Esophagus squamous epithelium (tissue), 4 donors: ENCODE results near the gene AEN.

ENCODE experiments used
- POLR2A ChIP-seq, 4 donors: fragments of 450-650 bp; IDR thresholded peaks; one replicate each; pipeline ENCODE4 v1.6.1; 2017; ENCODE audit warnings: antibody characterized with exemption in 4 of 4, mild to moderate bottlenecking in 4 of 4, moderate library complexity in 3 of 4
- TF ChIP-seq, protein P1 (sequence below), 6 experiments: fragments of 450-650 bp in 4 of 6; fragments of 200-600 bp in 2 of 6; sonication (generic) in 2 of 6; IDR thresholded peaks; one replicate each; pipeline ENCODE4 v1.5.1; 2016 to 2019; ENCODE audit warnings: antibody characterized with exemption in 6 of 6, mild to moderate bottlenecking in 4 of 6, moderate library complexity in 4 of 6

GRCh38 chr15:88579322-88579721 is 41.8 kb upstream of the AEN start:
- TF ChIP-seq, protein P1, sequence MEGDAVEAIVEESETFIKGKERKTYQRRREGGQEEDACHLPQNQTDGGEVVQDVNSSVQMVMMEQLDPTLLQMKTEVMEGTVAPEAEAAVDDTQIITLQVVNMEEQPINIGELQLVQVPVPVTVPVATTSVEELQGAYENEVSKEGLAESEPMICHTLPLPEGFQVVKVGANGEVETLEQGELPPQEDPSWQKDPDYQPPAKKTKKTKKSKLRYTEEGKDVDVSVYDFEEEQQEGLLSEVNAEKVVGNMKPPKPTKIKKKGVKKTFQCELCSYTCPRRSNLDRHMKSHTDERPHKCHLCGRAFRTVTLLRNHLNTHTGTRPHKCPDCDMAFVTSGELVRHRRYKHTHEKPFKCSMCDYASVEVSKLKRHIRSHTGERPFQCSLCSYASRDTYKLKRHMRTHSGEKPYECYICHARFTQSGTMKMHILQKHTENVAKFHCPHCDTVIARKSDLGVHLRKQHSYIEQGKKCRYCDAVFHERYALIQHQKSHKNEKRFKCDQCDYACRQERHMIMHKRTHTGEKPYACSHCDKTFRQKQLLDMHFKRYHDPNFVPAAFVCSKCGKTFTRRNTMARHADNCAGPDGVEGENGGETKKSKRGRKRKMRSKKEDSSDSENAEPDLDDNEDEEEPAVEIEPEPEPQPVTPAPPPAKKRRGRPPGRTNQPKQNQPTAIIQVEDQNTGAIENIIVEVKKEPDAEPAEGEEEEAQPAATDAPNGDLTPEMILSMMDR (IDR thresholded peaks at IDR 0.05) = no peak
- TF ChIP-seq POLR2A (IDR thresholded peaks at IDR 0.05) = no peak
